ENCODE measurements around the gene NAP1L2.

The NAP1L2 gene

GRCh38 chrX:73182502-73183114 lies 32.0 kb downstream of the NAP1L2 start:
- no peak for TF ChIP-seq CTCF (IDR thresholded peaks at IDR 0.05)
